Brain microvascular endothelial cell (primary cell): ENCODE data around the gene GIMAP6.
"Not testable (repeated sequence)": the region's sequence is repeated elsewhere in the genome, so short reads cannot be mapped to it uniquely, and the experiment has no call there.

Experiments
- DNase-seq: peaks from one replicate; pipeline ENCODE4 v3.0.0-alpha.2; 2020
- H3K27ac ChIP-seq: fragments of 250-450 bp; sonication (Bioruptor Pico); 2 replicates; pipeline ENCODE4 v1.5.1; 2020; ENCODE audit warnings: mild to moderate bottlenecking, moderate library complexity
- H3K27me3 ChIP-seq: fragments of 250-450 bp; sonication (Bioruptor Pico); replicated peaks from 2 replicates; pipeline ENCODE4 v1.5.1; 2020; ENCODE audit warnings: mild to moderate bottlenecking
- H3K36me3 ChIP-seq: fragments of 250-450 bp; sonication (Bioruptor Pico); replicated peaks from 2 replicates; pipeline ENCODE4 v1.5.1; 2020; ENCODE audit warnings: mild to moderate bottlenecking
- H3K4me3 ChIP-seq: 2 replicates; pipeline ENCODE4 v1.5.1; 2011; ENCODE audit warnings: low read depth, mild to moderate bottlenecking, control low read depth, low read length, moderate library complexity
- CTCF ChIP-seq: IDR thresholded peaks from 2 replicates; pipeline ENCODE4 v1.5.1; 2011; ENCODE audit warnings: low read depth, mild to moderate bottlenecking, moderate library complexity, low read length, control low read depth, inconsistent platforms; ENCODE audit errors: missing control alignments
- in situ Hi-C: cut with HindIII; loops from 2 replicates; pipeline ENCODE4 v1.10.0; 2017; ENCODE audit warnings: low sequenced_read_pairs, low pct_ligation_motif_present

The GIMAP6 gene

DNA sequence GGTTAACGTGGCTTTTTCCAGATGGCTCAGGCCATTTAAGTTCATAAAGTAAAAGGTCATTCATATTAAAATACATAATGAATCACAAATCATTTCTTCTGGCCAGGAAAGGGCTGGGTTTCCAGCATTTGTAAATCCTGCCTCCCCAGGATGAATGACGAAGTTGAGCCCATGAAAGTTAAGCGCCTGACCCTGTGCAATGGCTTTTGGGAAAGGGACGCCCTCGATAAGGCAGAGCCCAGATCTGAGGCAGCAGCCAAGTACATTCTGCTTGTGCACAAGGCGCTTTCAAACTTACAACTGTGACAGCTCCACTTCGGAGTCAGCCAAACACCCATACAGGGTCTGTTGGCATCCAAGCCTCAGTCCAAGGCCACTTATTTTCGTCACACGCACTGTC, 2.8 kb downstream of the GIMAP6 start:
- H3K27ac ChIP-seq, result no peak overlapping the region
- H3K27me3 ChIP-seq, result no peaks in the 10 kb centered on the region
- H3K4me3 ChIP-seq, result no peak overlapping the region
- no peaks in the 10 kb centered on the region for H3K36me3 ChIP-seq
- in situ Hi-C loops, result no loop called here
- DNase-seq, result no peak
- no peak for TF ChIP-seq CTCF

- Histone ChIP-seq H3K36me3 (no peaks in the 10 kb centered on the region), H3K4me3 (no peak overlapping the region), H3K27me3 (no peaks in the 10 kb centered on the region), H3K27ac (no peak overlapping the region)
- DNase-seq, result no peak
- in situ Hi-C loops, result no loop called here
- no peak for TF ChIP-seq CTCF
Measured at GRCh38 chr7:150627959-150628358, 4.2 kb downstream of the GIMAP6 start.

DNA sequence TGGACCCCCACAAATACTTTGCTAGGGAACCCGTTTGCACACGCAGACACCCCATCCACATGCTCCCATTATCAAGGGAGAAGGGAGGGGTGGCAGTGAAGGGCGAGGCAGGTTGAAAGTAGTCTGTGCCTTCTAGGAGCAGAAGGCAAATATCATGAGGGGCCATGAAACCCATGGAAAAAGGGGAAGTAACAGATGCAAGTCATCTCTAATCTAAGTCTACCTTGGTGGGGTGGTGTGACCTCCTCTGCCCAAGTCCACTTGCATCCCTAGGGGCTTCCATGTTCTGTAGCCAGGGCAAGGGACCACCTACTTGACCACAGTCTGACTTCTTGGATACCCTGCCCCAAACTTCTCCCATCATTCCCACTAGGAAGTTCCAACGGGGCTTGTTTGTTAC, 5.5 kb downstream of the GIMAP6 start:
- no peaks in the 10 kb centered on the region for H3K27me3 ChIP-seq
- no peak for DNase-seq
- in situ Hi-C loops, result no loop called here
- no peak overlapping the region for H3K4me3 ChIP-seq
- H3K36me3 ChIP-seq, result no peaks in the 10 kb centered on the region
- H3K27ac ChIP-seq, result no peak overlapping the region
- TF ChIP-seq CTCF, result no peak

GRCh38 chr7:150621376-150621775, 10.8 kb downstream of the GIMAP6 start:
- in situ Hi-C loops, result no loop called here
- H3K27ac ChIP-seq, result no peak overlapping the region

DNA sequence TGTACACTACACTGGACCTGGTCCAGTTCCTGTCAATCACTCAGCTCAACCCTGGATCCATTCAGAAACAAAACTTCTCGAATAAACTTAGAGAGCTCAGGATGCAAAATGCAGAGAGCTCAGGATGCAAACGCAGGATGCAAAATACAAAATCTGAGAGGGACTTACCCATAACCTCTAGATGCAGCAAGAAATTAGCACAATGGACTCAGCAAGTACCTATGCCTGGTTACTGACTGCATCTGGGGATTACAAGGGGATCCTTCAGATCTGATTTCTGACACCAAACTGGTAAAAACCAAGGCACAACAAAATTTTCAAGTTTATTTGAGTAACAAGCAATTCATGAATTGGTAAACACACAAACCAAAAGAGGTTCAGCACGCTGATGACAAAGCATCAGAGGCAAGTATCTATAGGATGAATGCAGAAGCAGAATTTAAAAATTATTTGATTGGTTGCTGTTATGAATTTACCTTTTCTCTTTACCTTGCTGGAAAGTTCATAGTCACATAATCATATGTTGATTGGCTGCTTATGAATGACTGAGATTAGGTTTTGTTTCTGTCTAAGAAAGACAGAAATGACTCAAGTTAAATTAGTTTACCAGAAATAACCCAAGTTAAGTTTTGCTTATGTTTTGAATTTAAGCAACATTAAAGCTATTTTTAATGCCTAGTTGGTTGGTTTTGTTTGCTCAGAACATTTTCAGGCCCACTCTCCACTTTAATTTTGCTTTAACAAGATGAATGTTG, 11.4 kb downstream of the GIMAP6 start:
- TF ChIP-seq CTCF, result no peak
- in situ Hi-C loops, result no loop called here
- Histone ChIP-seq H3K27me3 (no peaks in the 10 kb centered on the region), H3K27ac (no peak overlapping the region), H3K4me3 (no peak overlapping the region), H3K36me3 (no peaks in the 10 kb centered on the region)
- no peak for DNase-seq

More at GRCh38 chr7:150621376-150621775, 10.8 kb downstream of the GIMAP6 start:
- no peak for TF ChIP-seq CTCF
- no peaks in the 10 kb centered on the region for H3K36me3 ChIP-seq
- no peak overlapping the region for H3K4me3 ChIP-seq
- DNase-seq, result no peak
- H3K27me3 ChIP-seq, result no peaks in the 10 kb centered on the region

GRCh38 chr7:150620061-150620460, 12.1 kb downstream of the GIMAP6 start:
- H3K27ac ChIP-seq, result no peak overlapping the region
- in situ Hi-C loops, result no loop called here
- no peaks in the 10 kb centered on the region for H3K36me3 ChIP-seq
- no peak for TF ChIP-seq CTCF
- no peak for DNase-seq
- no peaks in the 10 kb centered on the region for H3K27me3 ChIP-seq
- H3K4me3 ChIP-seq, result no peak overlapping the region

DNA sequence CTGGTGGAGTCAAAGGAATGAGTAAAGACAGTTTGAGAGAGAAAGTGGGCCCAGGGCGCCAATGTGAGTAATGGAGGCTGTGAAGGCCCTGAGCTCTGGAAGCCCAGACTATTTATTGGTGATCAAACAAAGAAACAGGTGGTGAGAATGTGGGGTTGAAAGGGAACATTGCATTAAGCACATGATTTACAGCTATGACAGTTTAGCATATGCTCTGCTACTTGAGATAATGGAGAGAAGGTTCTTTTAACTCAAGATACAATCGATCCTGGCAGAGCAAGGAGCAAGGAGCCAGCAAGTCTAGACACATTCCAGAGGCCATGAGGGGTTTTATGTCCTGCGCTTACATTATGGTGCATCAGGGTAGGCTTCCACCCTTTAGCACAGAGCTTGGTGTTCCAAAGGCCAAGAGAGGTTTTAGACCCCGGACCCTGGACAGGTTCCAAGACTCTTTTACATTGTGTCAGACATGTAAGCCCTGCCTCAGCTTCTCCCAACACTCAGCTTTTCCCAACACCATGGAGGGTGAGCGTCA, 16.9 kb downstream of the GIMAP6 start:
- in situ Hi-C loops, H3K27ac ChIP-seq: not testable (repeated sequence)

GRCh38 chr7:150614426-150614825, 17.8 kb downstream of the GIMAP6 start:
- DNase-seq, H3K27me3 ChIP-seq, H3K4me3 ChIP-seq, H3K27ac ChIP-seq, in situ Hi-C loops, H3K36me3 ChIP-seq: not testable (repeated sequence)

More for the DNA sequence above, 16.9 kb downstream of the GIMAP6 start:
- H3K27me3 ChIP-seq, H3K36me3 ChIP-seq, DNase-seq, H3K4me3 ChIP-seq: not testable (repeated sequence)
